Epidermal melanocyte (primary cell): ENCODE data around the gene PKNOX2.

ENCODE experiments used
- DNase-seq: peaks from one replicate; pipeline ENCODE4 v3.0.0; 2011; ENCODE audit warnings: low spot score; ENCODE audit not compliant: insufficient read length

PKNOX2 gene

DNA sequence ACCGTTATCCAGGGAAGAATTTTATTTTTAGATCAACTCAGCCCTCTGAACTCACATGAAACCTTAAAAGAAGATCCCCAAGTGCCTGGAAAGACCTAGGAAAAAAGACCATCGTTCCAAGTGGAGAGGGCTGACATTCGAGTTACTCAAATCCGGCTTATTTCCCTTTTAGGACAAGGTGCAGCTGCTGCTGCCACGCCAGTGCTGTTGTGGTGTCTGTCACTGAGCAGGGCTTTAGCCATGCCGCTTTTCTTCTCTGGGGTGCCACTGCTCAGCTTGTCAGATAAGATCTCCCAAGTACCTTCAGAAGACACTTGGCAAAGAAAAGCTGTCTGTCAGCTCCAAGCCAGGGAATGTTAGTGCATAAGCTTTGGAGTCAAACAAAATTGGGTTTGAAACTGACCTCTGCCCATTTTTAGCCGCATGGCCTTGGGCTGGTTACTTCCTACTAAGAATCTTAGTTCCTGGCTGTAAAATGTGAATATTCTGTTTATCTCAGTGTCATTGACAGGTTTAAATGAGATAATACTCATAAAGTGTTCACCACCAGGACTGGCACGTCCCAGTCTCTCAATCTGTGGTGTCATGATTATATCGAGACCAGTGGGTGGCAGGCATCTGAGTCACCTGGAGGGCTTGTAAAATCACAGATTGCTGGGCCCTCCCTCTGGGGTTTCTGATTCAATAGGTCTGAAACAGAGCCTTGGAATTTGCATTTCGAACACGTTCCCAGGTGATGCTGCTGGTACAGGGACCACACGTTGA is 117.5 kb downstream of the PKNOX2 start:
- no peak for DNase-seq

DNA sequence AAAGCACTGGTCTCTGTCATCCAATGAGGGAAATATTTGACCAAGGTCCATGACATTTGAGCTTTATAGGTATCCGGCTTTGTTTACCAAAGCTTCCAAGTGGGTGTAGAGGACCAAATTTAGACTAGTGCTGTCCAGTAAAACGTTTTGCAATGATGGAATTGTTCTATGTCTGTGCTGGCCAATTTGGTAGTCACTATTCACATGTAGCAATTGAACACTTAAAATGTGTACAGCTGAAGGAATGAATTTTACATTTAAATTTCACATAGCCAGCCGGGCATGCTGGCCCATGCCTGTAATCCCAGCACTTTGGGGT is 118.0 kb downstream of the PKNOX2 start:
- no peak for DNase-seq

GRCh38 chr11:125284245-125284850 is 119.8 kb downstream of the PKNOX2 start:
- no peak for DNase-seq

GRCh38 chr11:125285844-125286243 is 121.3 kb downstream of the PKNOX2 start:
- no peak for DNase-seq

GRCh38 chr11:125286486-125286885 is 121.9 kb downstream of the PKNOX2 start:
- DNase-seq: no peak

DNA sequence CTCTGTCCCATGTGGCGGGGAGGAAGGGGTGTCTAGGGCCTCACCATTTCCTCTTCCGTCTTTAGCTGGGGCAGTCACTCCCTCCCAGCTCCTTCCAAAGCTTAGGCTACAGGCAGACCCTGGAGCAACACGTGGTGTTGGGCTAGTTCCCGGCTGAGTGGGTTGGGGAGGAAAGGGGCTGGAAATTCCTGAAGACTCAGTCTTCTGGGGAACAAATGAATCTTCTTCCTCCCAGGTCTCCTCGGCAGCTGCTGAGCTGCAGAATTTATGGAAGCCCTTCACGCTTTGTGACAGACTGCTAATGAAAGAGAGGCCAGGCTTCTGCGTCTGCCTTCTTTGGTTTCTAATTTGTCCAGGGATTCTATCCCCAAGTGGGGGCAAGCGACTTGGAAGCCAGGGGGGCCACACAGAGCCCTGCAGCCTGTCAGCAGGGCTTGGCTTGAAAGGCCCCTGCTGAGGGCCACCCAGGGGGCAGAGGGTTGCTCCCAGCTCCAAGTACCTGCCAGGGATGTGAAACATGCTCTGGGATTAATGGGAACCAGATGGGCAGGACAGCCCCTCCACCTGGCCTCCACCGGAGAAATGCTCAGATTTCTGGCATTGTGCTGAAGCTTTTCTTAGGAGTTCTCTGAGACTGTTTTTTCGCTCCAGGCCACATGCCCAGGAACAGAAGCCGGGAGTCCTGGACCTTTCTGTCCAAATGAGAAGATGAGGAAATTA is 123.1 kb downstream of the PKNOX2 start:
- DNase-seq: no peak

DNA sequence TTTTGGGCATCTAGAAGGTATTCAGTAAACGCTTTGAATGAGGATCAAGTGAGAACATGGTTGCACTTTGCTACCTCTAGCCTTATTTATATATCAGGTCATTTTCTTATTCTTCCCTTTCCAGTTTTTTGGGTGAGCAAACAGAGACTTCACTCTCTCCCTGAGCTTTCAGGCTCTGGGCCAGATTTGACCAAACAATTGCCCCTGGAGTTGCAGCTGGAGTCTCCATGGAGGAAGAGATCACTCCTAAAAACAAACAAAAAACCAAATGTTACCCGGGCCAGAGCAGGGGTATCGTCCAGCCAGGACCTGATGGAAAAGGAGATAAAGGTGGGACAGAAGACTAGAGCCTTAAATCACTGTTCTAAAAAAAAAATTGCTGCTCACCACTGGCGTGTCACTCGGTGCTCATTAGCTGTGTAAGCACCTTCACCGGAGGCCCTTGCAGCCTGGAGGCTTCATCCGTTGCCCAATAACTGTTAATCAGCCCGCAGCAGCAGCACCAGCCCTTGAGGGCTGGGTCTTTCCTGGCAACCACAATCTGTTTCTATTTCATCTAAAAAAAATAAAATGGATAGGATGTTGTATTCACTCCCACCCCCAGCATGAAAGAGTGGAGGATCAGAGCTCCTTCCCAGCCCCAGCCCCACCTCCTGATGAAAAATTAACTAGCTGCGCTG is 125.0 kb downstream of the PKNOX2 start:
- no peak for DNase-seq

DNA sequence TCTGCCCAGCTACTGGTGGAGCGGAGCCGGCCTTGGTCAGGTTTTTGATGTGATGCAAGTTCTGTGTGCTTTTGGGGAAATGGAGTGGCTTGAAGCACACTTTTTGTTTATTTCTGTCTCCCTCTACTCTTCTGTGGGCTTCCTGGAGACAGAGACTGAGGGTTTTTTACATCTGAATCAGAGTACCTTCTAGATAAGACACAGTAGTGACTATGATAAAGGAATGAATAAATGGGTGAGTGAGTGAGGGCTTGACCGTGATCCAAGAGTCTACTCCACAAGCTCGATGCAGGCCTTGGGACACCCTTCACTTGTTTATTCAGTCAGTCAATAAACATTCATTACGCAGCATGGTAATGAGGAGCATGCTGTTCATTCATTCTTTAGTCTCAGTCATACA is 125.7 kb downstream of the PKNOX2 start:
- no peak for DNase-seq

DNA sequence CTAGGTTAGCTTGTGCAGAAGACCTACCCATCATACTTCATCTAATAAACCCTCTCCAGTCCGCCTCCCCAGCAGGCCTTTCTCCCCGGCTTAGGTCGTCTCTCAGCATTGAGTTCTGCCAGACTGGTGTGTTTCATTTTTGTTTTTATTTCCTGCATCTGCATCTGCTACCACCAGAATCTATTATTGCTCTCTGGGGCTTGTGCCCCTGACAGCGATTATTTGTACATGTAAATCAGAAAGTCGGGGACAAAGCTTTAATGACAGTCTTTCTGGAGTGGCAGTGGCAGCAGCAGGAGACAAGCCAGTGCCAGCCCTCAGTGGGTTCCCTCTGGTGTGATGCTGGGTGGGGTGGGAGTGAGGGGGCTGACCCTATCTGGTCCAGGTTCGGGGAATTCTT is 127.5 kb downstream of the PKNOX2 start:
- no peak for DNase-seq

DNA sequence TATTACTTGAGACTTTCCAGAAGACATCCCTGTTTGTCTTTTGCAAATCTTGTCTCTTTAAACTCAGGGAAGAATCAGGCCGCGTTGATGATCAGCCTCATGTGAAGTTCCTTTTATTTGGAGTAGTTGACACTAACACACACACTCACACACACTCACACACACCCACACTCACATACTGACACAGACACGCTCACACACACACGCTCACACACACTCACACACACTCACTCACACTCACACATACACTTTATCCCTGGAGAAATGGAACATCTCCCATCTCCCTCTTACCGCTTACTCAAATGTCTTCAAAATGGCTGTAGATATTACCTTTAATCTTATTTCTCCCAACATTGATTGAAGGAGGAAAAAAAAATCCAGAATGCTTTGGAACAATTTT is 129.0 kb downstream of the PKNOX2 start:
- DNase-seq: no peak

DNA sequence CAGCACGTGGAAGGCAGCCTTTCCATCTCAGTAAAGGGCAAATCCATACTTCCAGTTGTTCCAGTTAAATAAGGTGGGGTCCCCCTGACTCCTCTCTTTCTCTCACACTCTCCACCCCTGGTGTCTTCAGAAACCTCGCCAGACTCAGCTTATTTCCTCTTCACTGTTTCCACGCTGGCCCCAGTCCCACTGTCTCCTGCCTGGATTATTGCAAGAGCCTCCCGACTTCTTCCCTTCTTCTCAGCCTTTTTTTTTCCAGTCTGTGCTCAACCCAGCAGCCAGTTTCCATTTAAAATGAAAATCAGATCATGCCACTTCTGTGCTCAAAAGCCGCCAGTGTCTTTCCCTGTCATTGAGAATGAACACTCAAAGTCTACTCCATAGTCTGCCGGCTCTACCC is 131.4 kb downstream of the PKNOX2 start:
- no peak for DNase-seq

DNA sequence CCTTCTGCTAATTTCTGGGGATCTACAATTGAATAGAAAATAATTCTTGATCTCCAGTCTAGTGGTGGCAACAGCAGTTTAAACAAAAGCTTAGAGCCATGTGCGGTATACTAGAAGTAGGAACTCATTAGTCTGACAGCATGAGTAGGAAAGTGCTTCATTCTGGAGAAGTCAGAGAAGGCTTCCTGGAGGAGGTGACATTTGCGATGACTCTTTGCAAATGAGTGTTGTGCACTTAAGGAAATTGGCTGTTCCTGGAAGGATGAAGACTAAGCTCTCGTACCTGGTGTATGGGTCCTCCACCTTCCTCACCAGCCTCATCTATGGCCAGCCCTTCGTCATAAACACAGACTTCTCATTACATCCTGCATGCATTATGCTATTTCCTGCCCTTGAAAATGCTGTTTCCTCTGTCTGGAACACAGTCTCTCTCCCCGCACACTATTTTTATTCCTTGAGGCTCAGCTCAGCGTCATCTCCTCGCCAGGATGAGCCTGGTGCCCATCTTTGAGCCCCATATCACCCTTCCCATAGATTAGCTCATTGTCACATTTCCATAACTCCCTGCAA is 132.9 kb downstream of the PKNOX2 start:
- no peak for DNase-seq

DNA sequence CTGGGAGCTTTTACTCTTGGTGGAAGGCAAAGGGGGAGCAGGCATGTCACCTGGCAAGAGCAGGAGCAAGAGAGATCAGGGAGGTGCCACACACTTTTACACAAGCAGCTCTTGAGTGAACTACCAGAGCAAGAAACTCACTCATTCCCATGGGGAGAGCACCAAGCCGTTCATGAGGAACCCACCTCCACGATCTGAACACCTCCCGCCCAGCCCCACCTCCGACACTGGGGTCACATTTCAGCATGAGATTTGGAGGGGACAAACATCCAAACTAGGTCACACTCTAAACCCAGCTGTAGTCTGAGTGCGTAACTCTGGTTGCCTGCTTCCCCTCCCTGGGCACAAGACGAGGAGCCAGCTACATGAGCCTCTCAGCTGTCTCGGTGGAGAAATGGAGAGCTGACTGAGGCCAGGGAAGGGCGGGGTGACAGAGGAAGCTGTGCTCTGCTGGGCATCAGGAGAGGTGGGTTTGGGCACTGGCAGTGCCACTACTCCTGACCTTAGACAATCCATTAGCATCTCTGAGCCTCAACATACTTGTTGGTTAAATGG is 134.6 kb downstream of the PKNOX2 start:
- DNase-seq: no peak

DNA sequence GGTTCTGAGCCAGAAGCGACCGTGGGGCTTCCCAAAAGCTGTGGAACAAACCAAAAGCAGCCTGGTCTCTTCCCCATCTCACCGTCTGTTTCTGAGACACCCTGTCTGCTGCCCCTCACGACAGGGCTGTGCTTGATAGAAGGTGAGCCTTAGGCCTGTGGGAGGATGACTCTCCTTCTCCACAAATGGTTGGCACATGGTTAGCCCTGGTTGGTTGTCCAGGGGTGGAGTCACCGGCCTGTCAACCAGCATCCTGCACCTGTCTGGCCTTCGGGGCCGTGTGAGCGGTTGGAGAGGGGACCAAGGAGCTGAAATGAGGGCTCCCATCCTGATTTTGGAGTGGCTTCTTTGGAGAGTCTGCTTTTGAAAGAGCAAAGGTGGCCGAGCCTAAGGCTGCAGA is 135.3 kb downstream of the PKNOX2 start:
- DNase-seq: no peak

DNA sequence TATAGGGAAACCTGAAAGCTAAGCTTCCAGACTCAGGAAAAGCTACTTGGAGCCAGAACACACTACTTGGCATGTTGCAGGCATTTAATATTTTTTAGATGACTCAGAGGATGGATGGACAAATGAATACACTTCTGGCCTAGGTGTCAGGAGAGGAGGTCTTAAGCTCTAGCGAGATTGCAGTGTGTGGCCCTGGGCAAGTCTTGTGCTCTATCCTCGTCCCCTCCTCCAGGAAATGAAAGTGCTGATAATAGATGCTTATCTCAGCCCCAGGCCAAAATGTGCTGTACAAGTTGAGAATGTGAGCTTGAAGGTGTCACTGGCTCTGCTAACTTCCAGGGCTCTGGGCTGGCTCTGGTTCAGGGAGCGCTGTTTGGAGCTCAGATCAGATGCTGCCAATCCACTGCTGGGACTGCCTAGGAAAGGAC is 136.3 kb downstream of the PKNOX2 start:
- DNase-seq: no peak

DNA sequence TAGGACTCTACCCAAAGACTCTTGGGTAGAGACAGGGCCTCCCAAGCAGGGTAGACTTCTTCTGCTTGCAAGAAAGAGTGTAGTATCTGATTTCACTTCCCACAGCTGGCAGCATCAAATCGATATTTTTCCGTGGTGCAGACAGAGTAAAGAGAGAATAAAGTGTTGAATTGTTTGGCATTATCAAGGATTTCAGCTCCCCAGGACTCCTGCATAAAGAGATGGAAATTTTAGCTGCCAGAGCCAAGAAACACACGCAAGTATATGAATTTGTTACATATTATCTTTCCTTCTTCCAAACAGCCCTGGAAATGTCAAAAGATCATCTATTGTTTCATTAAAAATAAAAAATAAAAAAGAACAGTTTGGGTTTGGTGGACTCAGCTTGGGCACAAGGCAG is 136.8 kb downstream of the PKNOX2 start:
- DNase-seq: no peak

DNA sequence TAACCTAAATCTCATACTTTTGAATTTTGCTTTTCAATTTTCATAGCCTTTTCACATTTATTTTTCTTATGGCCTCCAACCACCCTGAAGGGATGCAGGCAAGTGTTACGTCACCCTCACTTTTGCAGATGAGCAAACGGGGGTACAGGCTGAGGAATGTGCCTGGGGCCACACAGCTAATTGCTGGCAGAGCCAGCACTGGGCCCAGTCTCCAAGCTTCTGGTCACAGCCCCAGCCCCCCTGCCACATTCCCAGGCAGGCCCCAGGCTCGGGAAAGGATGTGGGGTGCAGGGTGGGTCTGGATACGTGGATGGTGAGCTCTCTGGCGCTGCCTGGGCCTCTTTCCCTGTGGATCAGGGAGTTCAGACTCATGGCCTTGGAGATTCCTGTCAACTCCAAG is 138.6 kb downstream of the PKNOX2 start:
- DNase-seq: no peak

DNA sequence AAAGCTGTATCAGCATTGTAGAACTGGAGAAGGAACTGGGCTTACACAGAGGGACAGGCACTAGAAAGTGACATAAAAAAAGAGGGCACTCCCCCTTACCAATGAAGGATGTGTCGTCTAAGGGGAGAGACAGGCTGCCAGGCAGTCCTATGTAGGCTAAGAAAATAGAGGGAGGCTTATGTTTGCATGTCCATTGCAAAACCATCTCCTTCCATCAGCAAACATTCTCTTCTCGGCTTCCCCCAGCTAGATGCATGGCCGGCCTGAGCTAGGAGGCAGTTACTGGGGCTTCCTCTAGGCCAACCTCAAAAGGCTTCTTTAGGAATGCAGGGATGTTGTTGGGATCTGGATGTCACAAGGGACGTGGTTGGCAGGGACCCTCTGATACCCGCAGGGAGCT is 139.1 kb downstream of the PKNOX2 start:
- no peak for DNase-seq

GRCh38 chr11:125304136-125304535 is 139.6 kb downstream of the PKNOX2 start:
- no peak for DNase-seq

DNA sequence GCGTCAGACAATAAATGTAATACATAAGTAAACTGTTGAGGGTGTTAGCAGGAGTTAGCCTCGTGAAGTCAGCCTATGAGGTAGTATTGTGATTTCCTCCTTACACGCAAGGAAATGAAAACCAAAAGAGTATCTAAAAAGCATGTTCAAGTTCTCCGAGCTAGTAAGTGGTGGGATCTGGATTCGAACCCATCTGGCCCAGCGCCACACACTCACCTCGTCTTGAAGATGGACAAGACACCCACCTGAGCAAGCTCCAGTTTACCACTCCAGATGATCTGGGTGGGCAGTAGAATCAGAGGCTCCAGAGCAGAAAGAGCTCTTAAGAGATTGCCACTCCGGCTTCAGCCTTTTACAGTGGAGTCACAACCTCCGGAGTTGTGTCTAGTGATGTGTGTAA is 140.3 kb downstream of the PKNOX2 start:
- no peak for DNase-seq

GRCh38 chr11:125305345-125305744 is 140.8 kb downstream of the PKNOX2 start:
- no peak for DNase-seq

GRCh38 chr11:125306476-125306875 is 141.9 kb downstream of the PKNOX2 start:
- no peak for DNase-seq
